HEK293 (cell line): ENCODE data around the gene ASF1B.

Experiments used
- CTCF ChIA-PET: fragments of 350-600 bp; formaldehyde crosslinking; extraction: SDS; loops from one replicate; lab custom pipeline; 2021; ENCODE audit warnings: antibody characterized with exemption; lab: Yijun Ruan, JAX
- POLR2A ChIA-PET: fragments of 300-600 bp; formaldehyde crosslinking; extraction: SDS; loops from one replicate; lab custom pipeline; 2020; ENCODE audit warnings: antibody characterized with exemption, inconsistent platforms; lab: Yijun Ruan, JAX
- H3K27ac ChIP-seq: fragments of 200-500 bp; sonication (Bioruptor generic); 2 replicates; pipeline ENCODE4 v1.5.1; 2014; ENCODE audit warnings: low read depth, low read length, control low read depth, inconsistent platforms; ENCODE audit errors: extremely low read depth
- H3K36me3 ChIP-seq, 2 experiments: fragments of 200-500 bp in 1 of 2; sonication (Bioruptor generic) in 1 of 2; 1 replicate in 1 of 2; 2 replicates in 1 of 2; pipeline ENCODE4 v1.5.1; 2014 to 2017; ENCODE audit warnings: inconsistent platforms in 2 of 2, low read length in 2 of 2; ENCODE audit not compliant: control insufficient read depth in 2 of 2, insufficient read depth in 1 of 2
- H3K4me1 ChIP-seq: fragments of 200-500 bp; sonication (Bioruptor generic); 2 replicates; pipeline ENCODE4 v1.5.1; 2014; ENCODE audit warnings: mild to moderate bottlenecking, low read length, inconsistent platforms; ENCODE audit not compliant: control insufficient read depth, insufficient read depth
- H3K4me3 ChIP-seq: 2 replicates; pipeline ENCODE4 v1.5.1; 2011; ENCODE audit warnings: low read depth, mild to moderate bottlenecking, control low read depth, low read length, moderate library complexity
- H3K9me3 ChIP-seq: fragments of 200-500 bp; sonication (Bioruptor generic); 2 replicates; pipeline ENCODE4 v1.5.1; 2014; ENCODE audit warnings: low read depth, low read length, inconsistent platforms; ENCODE audit not compliant: control insufficient read depth, insufficient read depth
- BCL11A ChIP-seq: fragments of 450-650 bp; formaldehyde crosslinking; IDR thresholded peaks from 2 replicates; pipeline ENCODE4 v1.5.1; 2016; ENCODE audit warnings: low read depth, missing biosample characterization, missing genetic modification characterization
- GLIS1 ChIP-seq: fragments of 450-650 bp; formaldehyde crosslinking; IDR thresholded peaks from 2 replicates; pipeline ENCODE4 v1.5.1; 2016; ENCODE audit warnings: missing biosample characterization, missing genetic modification characterization
- GLIS2 ChIP-seq: fragments of 450-650 bp; formaldehyde crosslinking; IDR thresholded peaks from 2 replicates; pipeline ENCODE4 v1.5.1; 2016; ENCODE audit warnings: missing biosample characterization, missing genetic modification characterization
- KLF1 ChIP-seq: fragments of 450-650 bp; formaldehyde crosslinking; IDR thresholded peaks from 2 replicates; pipeline ENCODE4 v1.5.1; 2016; ENCODE audit warnings: missing biosample characterization, missing genetic modification characterization
- KLF17 ChIP-seq: fragments of 450-650 bp; formaldehyde crosslinking; IDR thresholded peaks from 2 replicates; pipeline ENCODE4 v1.5.1; 2016; ENCODE audit warnings: missing biosample characterization, missing genetic modification characterization
- PBX3 ChIP-seq: sonication (generic); formaldehyde crosslinking; IDR thresholded peaks from 2 replicates; pipeline ENCODE4 v1.8.1; 2022; ENCODE audit warnings: mild to moderate bottlenecking, moderate library complexity, missing genetic modification reagents
- PRDM1 ChIP-seq: fragments of 450-650 bp; formaldehyde crosslinking; IDR thresholded peaks from 2 replicates; pipeline ENCODE4; 2016; ENCODE audit warnings: missing biosample characterization, missing genetic modification characterization
- PRDM4 ChIP-seq: fragments of 450-650 bp; formaldehyde crosslinking; IDR thresholded peaks from 2 replicates; pipeline ENCODE4 v1.5.1; 2017; ENCODE audit warnings: missing biosample characterization, missing genetic modification characterization
- ZBTB10 ChIP-seq: fragments of 450-650 bp; formaldehyde crosslinking; IDR thresholded peaks from 2 replicates; pipeline ENCODE4 v1.5.1; 2016; ENCODE audit warnings: missing biosample characterization, missing genetic modification characterization
- ZBTB17 ChIP-seq: fragments of 450-650 bp; formaldehyde crosslinking; IDR thresholded peaks from 2 replicates; pipeline ENCODE4 v1.5.1; 2016; ENCODE audit warnings: missing biosample characterization, missing genetic modification characterization
- ZBTB44 ChIP-seq: fragments of 450-650 bp; IDR thresholded peaks from 2 replicates; pipeline ENCODE4 v1.5.1; 2018; ENCODE audit warnings: missing biosample characterization, mild to moderate bottlenecking, missing genetic modification characterization
- ZBTB48 ChIP-seq: fragments of 450-650 bp; formaldehyde crosslinking; IDR thresholded peaks from 2 replicates; pipeline ENCODE4 v1.5.1; 2016; ENCODE audit warnings: missing biosample characterization, missing genetic modification characterization
- ZNF223 ChIP-seq: fragments of 450-650 bp; formaldehyde crosslinking; IDR thresholded peaks from 2 replicates; pipeline ENCODE4 v1.5.1; 2016; ENCODE audit warnings: missing biosample characterization, missing genetic modification characterization
- ZNF394 ChIP-seq: fragments of 450-650 bp; formaldehyde crosslinking; IDR thresholded peaks from 2 replicates; pipeline ENCODE4 v1.5.1; 2016; ENCODE audit warnings: missing biosample characterization, missing genetic modification characterization, mild to moderate bottlenecking, moderate library complexity, borderline replicate concordance
- ZNF398 ChIP-seq: fragments of 450-650 bp; formaldehyde crosslinking; IDR thresholded peaks from 2 replicates; pipeline ENCODE4 v1.5.1; 2017; ENCODE audit warnings: missing biosample characterization, missing genetic modification characterization
- ZNF600 ChIP-seq: fragments of 450-650 bp; formaldehyde crosslinking; IDR thresholded peaks from 2 replicates; pipeline ENCODE4 v1.5.1; 2016; ENCODE audit warnings: missing biosample characterization, missing genetic modification characterization
- ZNF670 ChIP-seq: fragments of 450-650 bp; formaldehyde crosslinking; IDR thresholded peaks from 2 replicates; pipeline ENCODE4 v1.5.1; 2016; ENCODE audit warnings: missing biosample characterization, missing genetic modification characterization, low read depth

Gene ASF1B

GRCh38 chr19:14127176-14127575, 9.2 kb downstream of the ASF1B start:
- POLR2A ChIA-PET = interaction anchor here (0.6 to 6.6 kb wide), 4 partner anchors 9 to 197 kb away, joined by 3 to 64 read pairs (median 4); partner anchors contain the start of genes ASF1B and PRKACA
- Histone ChIP-seq H3K4me1 (no peaks in the 10 kb centered on the region), H3K9me3 (no peaks in the 10 kb centered on the region), H3K4me3 (no peak overlapping the region), H3K36me3 (peaks cover 30 to 60% of the 10 kb centered on the region in 2 experiments), H3K27ac (no peak overlapping the region)
- CTCF ChIA-PET = no interaction called here
- no peak for TF ChIP-seq ZNF670
- no peak for TF ChIP-seq ZBTB10 (tag by site-specific recombination)
- no peak for TF ChIP-seq ZNF398 (tag by site-specific recombination)
- TF ChIP-seq ZBTB44 (tag by site-specific recombination) = no peak
- no peak for TF ChIP-seq ZBTB48 (tag by site-specific recombination)
- no peak for TF ChIP-seq BCL11A (tag by site-specific recombination)
- no peak for TF ChIP-seq ZNF394 (tag by site-specific recombination)
- no peak for TF ChIP-seq GLIS2 (tag by site-specific recombination)
- TF ChIP-seq PRDM4 (tag by site-specific recombination) = no peak
- no peak for TF ChIP-seq PRDM1 (tag by site-specific recombination)

GRCh38 chr19:14122924-14123323, 13.5 kb downstream of the ASF1B start:
- POLR2A ChIA-PET = interaction anchor here (0.5 to 6.6 kb wide), 5 partner anchors 13 to 1420 kb away, joined by 3 to 64 read pairs (median 4); partner anchors contain the start of gene ASF1B
- CTCF ChIA-PET = no interaction called here
- no peak overlapping the region for H3K27ac ChIP-seq
- peaks cover 23 to 60% of the 10 kb centered on the region in 2 experiments for H3K36me3 ChIP-seq
- no peak overlapping the region for H3K4me3 ChIP-seq
- H3K4me1 ChIP-seq = peaks cover 3% of the 10 kb centered on the region; the same call in 1 of the 2 replicates
- H3K9me3 ChIP-seq = no peaks in the 10 kb centered on the region
- TF ChIP-seq KLF17 (tag by site-specific recombination) (0 out of 2 replicates have a peak, but pooled peaks have one; percentile 44), ZNF223 (tag by site-specific recombination) (no peak), ZNF600 (tag by site-specific recombination) (0 out of 2 replicates have a peak, but pooled peaks have one; percentile 40), KLF1 (peak; percentile 60), PBX3 (CRISPR knock-in tag) (no peak), ZBTB17 (tag by site-specific recombination) (peak; percentile 65), GLIS1 (tag by site-specific recombination) (0 out of 2 replicates have a peak, but pooled peaks have one; percentile 12)
